ENCODE data around the gene SLIT3. TPM values are rescaled to one million over a fixed set of nuclear protein-coding genes. Genes with fewer than 3 reads are reported as not detected.

The SLIT3 gene
- total and polyA plus RNA-seq, 9 of the 15 experiments (the other 6 are each of a cell fraction or from before 2014, with no cell fraction given), result 0.01 to 0.04 TPM; not detected in 7

GRCh38 chr5:169296419-169297143 lies 4.4 kb downstream of the SLIT3 start (continued):
- no peak for TF ChIP-seq ZNF518B (CRISPR knock-in tag; IDR thresholded peaks at IDR 0.05)

GRCh38 chr5:169295306-169295705 lies 5.6 kb downstream of the SLIT3 start:
- intact Hi-C loops (cut with micrococcal nuclease), result no loop called here
- no TSS peak for BruUV-seq (replicated peaks)
- Histone ChIP-seq H3K9me1 (ENCODE audit: control insufficient read depth, insufficient read depth, low read length) (no peaks in the 10 kb centered on the region), H3K4me3 (no peak overlapping the region), H3K9me3 (replicated peaks; ENCODE audit: control insufficient read depth, insufficient read depth, low read depth, low read length) (no peaks in the 10 kb centered on the region), H2AFZ (ENCODE audit: low read depth, low read length) (no peak overlapping the region), H3K27ac (ENCODE audit: extremely low read depth, low read depth, low read length) (no peak overlapping the region), H4K20me1 (replicated peaks; ENCODE audit: control insufficient read depth, insufficient read depth, low read length) (no peaks in the 10 kb centered on the region), H3K36me3 (ENCODE audit: control insufficient read depth, insufficient read depth, low read length) (no peaks in the 10 kb centered on the region), H3K9ac (ENCODE audit: insufficient read depth in 1 of 2, low read depth in 2 of 2, low read length in 2 of 2) (no peak overlapping the region), H3K4me1 (replicated peaks in 1 of 2; ENCODE audit: control insufficient read depth in 2 of 2, insufficient read depth in 2 of 2, low read length in 2 of 2) (no peaks in the 10 kb centered on the region; a peak in 1 of 5 replicates), H3K27me3 (ENCODE audit: control insufficient read depth in 2 of 2, insufficient read depth in 2 of 2, low read length in 2 of 2) (peaks cover 0 to 4% of the 10 kb centered on the region in 2 experiments; a peak in 3 of 5 replicates), H3K79me2 (ENCODE audit: control insufficient read depth, insufficient read depth, low read length) (no peaks in the 10 kb centered on the region), H3K4me2 (ENCODE audit: insufficient read depth, low read length) (no peak overlapping the region)
- WGBS (ENCODE audit: insufficient coverage, low coverage, missing lambda C conversion rate), result 0% methylated on average over 8 of the region's 8 CpGs
- TF ChIP-seq NELFE (IDR thresholded peaks at IDR 0.05; ENCODE audit: insufficient read depth, insufficient read length) (no peak), RFX5 (IDR thresholded peaks at IDR 0.05; ENCODE audit: low read depth, low read length) (no peak), THAP12 (CRISPR knock-in tag; IDR thresholded peaks at IDR 0.05) (no peak), GTF2E2 (tag; IDR thresholded peaks at IDR 0.05) (no peak), SIN3A (IDR thresholded peaks at IDR 0.05; ENCODE audit: borderline replicate concordance in 2 of 2, control insufficient read depth in 1 of 2, low read depth in 2 of 2, low read length in 2 of 2) (no peak), SMARCE1 (IDR thresholded peaks at IDR 0.05) (no peak), E2F3 (CRISPR knock-in tag; IDR thresholded peaks at IDR 0.05) (no peak), TFAM (CRISPR knock-in tag; conservative IDR thresholded peaks at IDR 0.05) (no peak)
- FAIRE-seq (no peak), DNase-seq (ENCODE audit: extremely low read depth in 1 of 4, low spot score in 3 of 4) (no peak), ATAC-seq (no peak)
- in situ Hi-C loops (cut with MboI), result loop anchor here (10.0 kb wide), 1 partner anchor 601 kb away; no protein-coding TSS in a partner anchor
- ChIA-PET POLR2A (no interaction called here), CTCF (ENCODE audit: low intra/inter-chr PET ratio) (no interaction called here)
